ENCODE measurements around the gene CACNA1C. TPM values are rescaled to one million over a fixed set of nuclear protein-coding genes. Genes with fewer than 3 reads are reported as not detected.

The CACNA1C gene
- total and polyA plus RNA-seq, 10 of the 15 experiments (the other 5 are each of a cell fraction or from before 2014, with no cell fraction given): under 0.01 to 0.15 (median 0.09) TPM; not detected in 5

GRCh38 chr12:2687726-2688125 lies 634.9 kb downstream of the CACNA1C start:
- no peak for FAIRE-seq
- H3K79me2 ChIP-seq (ENCODE audit: control insufficient read depth, insufficient read depth, low read length): no peaks in the 10 kb centered on the region
- no peaks in the 10 kb centered on the region for H3K9me3 ChIP-seq (replicated peaks; ENCODE audit: control insufficient read depth, insufficient read depth, low read length)
- BruUV-seq (replicated peaks): no TSS peak
- ChIA-PET RAD21 (ENCODE audit: unreplicated experiment) (no interaction called here), SMC1A (ENCODE audit: uncharacterized antibody, unreplicated experiment) (no interaction called here), CTCF (no interaction called here), POLR2A (no interaction called here)
- H3K27ac ChIP-seq (ENCODE audit: control insufficient read depth, insufficient read depth): no peak overlapping the region
- no peak for DNase-seq (ENCODE audit: low read depth, low spot score)
- H3K4me2 ChIP-seq (ENCODE audit: control insufficient read depth, insufficient read depth): no peak overlapping the region
- no peaks in the 10 kb centered on the region for H4K20me1 ChIP-seq (ENCODE audit: control insufficient read depth, insufficient read depth)
- H3K4me3 ChIP-seq: no peak overlapping the region
- H3K27me3 ChIP-seq (replicated peaks in 1 of 2; ENCODE audit: control insufficient read depth in 2 of 2, insufficient read depth in 2 of 2, low read length in 1 of 2): peaks cover 3 to 5% of the 10 kb centered on the region in 2 experiments; a peak in 2 of 4 replicates
- H3K9ac ChIP-seq (ENCODE audit: control insufficient read depth, insufficient read depth, low read length): no peak overlapping the region
- 47% methylated on average over 7 of the region's 7 CpGs for WGBS (ENCODE audit: insufficient coverage, insufficient replicate concordance, low lambda C conversion rate, missing lambda C conversion rate)
- intact Hi-C loops (cut with micrococcal nuclease; ENCODE audit: unreplicated experiment) (no loop called here), in situ Hi-C loops (cut with MboI) (no loop called here)
- H2AFZ ChIP-seq (ENCODE audit: control insufficient read depth, low read depth, low read length): no peak overlapping the region
- peaks cover 7% of the 10 kb centered on the region for H3K4me1 ChIP-seq (ENCODE audit: control insufficient read depth, insufficient read depth, low read length)
- ATAC-seq: no peak
- no peaks in the 10 kb centered on the region for H3K36me3 ChIP-seq (ENCODE audit: control insufficient read depth in 2 of 2, insufficient read depth in 2 of 2, low read length in 1 of 2)
- TF ChIP-seq, protein P1, sequence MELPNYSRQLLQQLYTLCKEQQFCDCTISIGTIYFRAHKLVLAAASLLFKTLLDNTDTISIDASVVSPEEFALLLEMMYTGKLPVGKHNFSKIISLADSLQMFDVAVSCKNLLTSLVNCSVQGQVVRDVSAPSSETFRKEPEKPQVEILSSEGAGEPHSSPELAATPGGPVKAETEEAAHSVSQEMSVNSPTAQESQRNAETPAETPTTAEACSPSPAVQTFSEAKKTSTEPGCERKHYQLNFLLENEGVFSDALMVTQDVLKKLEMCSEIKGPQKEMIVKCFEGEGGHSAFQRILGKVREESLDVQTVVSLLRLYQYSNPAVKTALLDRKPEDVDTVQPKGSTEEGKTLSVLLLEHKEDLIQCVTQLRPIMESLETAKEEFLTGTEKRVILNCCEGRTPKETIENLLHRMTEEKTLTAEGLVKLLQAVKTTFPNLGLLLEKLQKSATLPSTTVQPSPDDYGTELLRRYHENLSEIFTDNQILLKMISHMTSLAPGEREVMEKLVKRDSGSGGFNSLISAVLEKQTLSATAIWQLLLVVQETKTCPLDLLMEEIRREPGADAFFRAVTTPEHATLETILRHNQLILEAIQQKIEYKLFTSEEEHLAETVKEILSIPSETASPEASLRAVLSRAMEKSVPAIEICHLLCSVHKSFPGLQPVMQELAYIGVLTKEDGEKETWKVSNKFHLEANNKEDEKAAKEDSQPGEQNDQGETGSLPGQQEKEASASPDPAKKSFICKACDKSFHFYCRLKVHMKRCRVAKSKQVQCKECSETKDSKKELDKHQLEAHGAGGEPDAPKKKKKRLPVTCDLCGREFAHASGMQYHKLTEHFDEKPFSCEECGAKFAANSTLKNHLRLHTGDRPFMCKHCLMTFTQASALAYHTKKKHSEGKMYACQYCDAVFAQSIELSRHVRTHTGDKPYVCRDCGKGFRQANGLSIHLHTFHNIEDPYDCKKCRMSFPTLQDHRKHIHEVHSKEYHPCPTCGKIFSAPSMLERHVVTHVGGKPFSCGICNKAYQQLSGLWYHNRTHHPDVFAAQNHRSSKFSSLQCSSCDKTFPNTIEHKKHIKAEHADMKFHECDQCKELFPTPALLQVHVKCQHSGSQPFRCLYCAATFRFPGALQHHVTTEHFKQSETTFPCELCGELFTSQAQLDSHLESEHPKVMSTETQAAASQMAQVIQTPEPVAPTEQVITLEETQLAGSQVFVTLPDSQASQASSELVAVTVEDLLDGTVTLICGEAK (IDR thresholded peaks at IDR 0.05; ENCODE audit: borderline replicate concordance): no peak
- TF ChIP-seq TCF7 (IDR thresholded peaks at IDR 0.05; ENCODE audit: borderline replicate concordance) (no peak), CHD2 (IDR thresholded peaks at IDR 0.05; ENCODE audit: borderline replicate concordance, low read depth, low read length) (no peak), CREB1 (IDR thresholded peaks at IDR 0.05; ENCODE audit: low read depth) (no peak), NR2C1 (IDR thresholded peaks at IDR 0.05) (no peak), ZNF384 (IDR thresholded peaks at IDR 0.05; ENCODE audit: borderline replicate concordance, low read depth, low read length) (no peak), YBX1 (IDR thresholded peaks at IDR 0.05) (no peak), ATF2 (IDR thresholded peaks at IDR 0.05; ENCODE audit: low read length) (no peak)
- TF ChIP-seq, protein P2, sequence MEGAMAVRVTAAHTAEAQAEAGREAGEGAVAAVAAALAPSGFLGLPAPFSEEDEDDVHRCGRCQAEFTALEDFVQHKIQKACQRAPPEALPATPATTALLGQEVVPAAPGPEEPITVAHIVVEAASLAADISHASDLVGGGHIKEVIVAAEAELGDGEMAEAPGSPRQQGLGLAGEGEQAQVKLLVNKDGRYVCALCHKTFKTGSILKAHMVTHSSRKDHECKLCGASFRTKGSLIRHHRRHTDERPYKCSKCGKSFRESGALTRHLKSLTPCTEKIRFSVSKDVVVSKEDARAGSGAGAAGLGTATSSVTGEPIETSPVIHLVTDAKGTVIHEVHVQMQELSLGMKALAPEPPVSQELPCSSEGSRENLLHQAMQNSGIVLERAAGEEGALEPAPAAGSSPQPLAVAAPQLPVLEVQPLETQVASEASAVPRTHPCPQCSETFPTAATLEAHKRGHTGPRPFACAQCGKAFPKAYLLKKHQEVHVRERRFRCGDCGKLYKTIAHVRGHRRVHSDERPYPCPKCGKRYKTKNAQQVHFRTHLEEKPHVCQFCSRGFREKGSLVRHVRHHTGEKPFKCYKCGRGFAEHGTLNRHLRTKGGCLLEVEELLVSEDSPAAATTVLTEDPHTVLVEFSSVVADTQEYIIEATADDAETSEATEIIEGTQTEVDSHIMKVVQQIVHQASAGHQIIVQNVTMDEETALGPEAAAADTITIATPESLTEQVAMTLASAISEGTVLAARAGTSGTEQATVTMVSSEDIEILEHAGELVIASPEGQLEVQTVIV (IDR thresholded peaks at IDR 0.05; ENCODE audit: borderline replicate concordance, partially characterized antibody): no peak
- TF ChIP-seq, protein P3, sequence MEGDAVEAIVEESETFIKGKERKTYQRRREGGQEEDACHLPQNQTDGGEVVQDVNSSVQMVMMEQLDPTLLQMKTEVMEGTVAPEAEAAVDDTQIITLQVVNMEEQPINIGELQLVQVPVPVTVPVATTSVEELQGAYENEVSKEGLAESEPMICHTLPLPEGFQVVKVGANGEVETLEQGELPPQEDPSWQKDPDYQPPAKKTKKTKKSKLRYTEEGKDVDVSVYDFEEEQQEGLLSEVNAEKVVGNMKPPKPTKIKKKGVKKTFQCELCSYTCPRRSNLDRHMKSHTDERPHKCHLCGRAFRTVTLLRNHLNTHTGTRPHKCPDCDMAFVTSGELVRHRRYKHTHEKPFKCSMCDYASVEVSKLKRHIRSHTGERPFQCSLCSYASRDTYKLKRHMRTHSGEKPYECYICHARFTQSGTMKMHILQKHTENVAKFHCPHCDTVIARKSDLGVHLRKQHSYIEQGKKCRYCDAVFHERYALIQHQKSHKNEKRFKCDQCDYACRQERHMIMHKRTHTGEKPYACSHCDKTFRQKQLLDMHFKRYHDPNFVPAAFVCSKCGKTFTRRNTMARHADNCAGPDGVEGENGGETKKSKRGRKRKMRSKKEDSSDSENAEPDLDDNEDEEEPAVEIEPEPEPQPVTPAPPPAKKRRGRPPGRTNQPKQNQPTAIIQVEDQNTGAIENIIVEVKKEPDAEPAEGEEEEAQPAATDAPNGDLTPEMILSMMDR (IDR thresholded peaks at IDR 0.05 in 2 of 3, conservative IDR thresholded peaks at IDR 0.05 in 1 of 3; ENCODE audit: control insufficient read depth in 2 of 3, extremely low read depth in 1 of 3, insufficient read depth in 1 of 3, low read depth in 3 of 3, low read length in 3 of 3): no peak

Data from GM12878 (cell line).